Right lobe of liver (tissue), 4 donors: ENCODE data around the gene ANXA8L1.
"Not testable (repeated sequence)": the region's sequence is repeated elsewhere in the genome, so short reads cannot be mapped to it uniquely, and the experiment has no call there.

Source experiments
- POLR2A ChIP-seq: fragments of 450-650 bp; IDR thresholded peaks from one replicate; pipeline ENCODE4 v1.6.1; 2017; ENCODE audit warnings: antibody characterized with exemption, mild to moderate bottlenecking
- TF ChIP-seq, protein P1 (sequence below), 4 donors: fragments of 200-600 bp in 3 of 4; fragments of 450-650 bp in 1 of 4; IDR thresholded peaks; one replicate each; pipeline versions ENCODE4 v1.5.1 to v1.8.0; 2016 to 2022; ENCODE audit warnings: antibody characterized with exemption in 4 of 4, mild to moderate bottlenecking in 2 of 4
- donor health status: DM: no; HTN: no; CAD: no.
- donor health status: DM: no; HTN: no; CAD: no.
- donor health status: DM: no; HTN: yes; CAD: no.

DNA sequence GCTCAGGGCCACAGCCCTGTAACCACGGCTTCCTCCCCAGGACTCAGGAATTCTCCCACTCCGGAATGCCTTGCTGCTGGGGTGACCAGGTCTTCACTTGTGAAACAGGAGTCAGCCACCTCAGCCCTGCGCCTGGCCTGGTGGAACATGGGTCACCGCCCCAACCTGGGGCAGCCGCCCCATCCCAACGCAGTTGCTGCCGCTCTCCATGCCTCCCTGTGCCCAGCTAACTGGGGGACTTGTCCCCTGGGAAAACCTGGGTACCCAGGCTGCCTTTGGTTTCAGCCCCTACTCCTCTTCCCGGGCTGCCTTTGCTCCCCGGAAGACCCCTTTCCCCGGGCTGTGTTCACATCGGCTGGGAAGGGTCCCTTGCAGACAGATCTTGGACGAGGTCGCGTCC, 22.2 kb downstream of the ANXA8L1 start:
- TF ChIP-seq, protein P1, sequence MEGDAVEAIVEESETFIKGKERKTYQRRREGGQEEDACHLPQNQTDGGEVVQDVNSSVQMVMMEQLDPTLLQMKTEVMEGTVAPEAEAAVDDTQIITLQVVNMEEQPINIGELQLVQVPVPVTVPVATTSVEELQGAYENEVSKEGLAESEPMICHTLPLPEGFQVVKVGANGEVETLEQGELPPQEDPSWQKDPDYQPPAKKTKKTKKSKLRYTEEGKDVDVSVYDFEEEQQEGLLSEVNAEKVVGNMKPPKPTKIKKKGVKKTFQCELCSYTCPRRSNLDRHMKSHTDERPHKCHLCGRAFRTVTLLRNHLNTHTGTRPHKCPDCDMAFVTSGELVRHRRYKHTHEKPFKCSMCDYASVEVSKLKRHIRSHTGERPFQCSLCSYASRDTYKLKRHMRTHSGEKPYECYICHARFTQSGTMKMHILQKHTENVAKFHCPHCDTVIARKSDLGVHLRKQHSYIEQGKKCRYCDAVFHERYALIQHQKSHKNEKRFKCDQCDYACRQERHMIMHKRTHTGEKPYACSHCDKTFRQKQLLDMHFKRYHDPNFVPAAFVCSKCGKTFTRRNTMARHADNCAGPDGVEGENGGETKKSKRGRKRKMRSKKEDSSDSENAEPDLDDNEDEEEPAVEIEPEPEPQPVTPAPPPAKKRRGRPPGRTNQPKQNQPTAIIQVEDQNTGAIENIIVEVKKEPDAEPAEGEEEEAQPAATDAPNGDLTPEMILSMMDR (IDR thresholded peaks at IDR 0.05), result peak in 1 of 4 donors; percentile 17
- not testable (repeated sequence) for TF ChIP-seq POLR2A
